IPS-NIHi11 (cell line): ENCODE data around the gene TRIM66.

ENCODE experiments used
- DNase-seq: peaks from one replicate; pipeline ENCODE4 v3.0.0; 2012; ENCODE audit warnings: mixed read lengths, low spot score

The TRIM66 gene

GRCh38 chr11:8654503-8654902 is 28.0 kb downstream of the TRIM66 start:
- DNase-seq = no peak

- no peak for DNase-seq
Measured at GRCh38 chr11:8652140-8652539, 30.3 kb downstream of the TRIM66 start.

- DNase-seq = no peak
Measured at GRCh38 chr11:8650401-8650990, 32.0 kb downstream of the TRIM66 start.

- DNase-seq = no peak
Measured at GRCh38 chr11:8649361-8649760, 33.1 kb downstream of the TRIM66 start.

GRCh38 chr11:8646873-8647272 is 35.6 kb downstream of the TRIM66 start:
- DNase-seq = no peak

GRCh38 chr11:8642196-8642841 is 40.1 kb downstream of the TRIM66 start:
- DNase-seq = no peak

GRCh38 chr11:8641332-8641731 is 41.1 kb downstream of the TRIM66 start:
- DNase-seq = no peak

- peak; percentile 67 for DNase-seq
Measured at GRCh38 chr11:8640267-8640906, 42.1 kb downstream of the TRIM66 start.

- no peak for DNase-seq
Measured at GRCh38 chr11:8639655-8640054, 42.8 kb downstream of the TRIM66 start.

- no peak for DNase-seq
Measured at GRCh38 chr11:8638300-8638699, 44.2 kb downstream of the TRIM66 start.

GRCh38 chr11:8636127-8636526 is 46.3 kb downstream of the TRIM66 start:
- no peak for DNase-seq

GRCh38 chr11:8634498-8634897 is 48.0 kb downstream of the TRIM66 start:
- DNase-seq = no peak

- DNase-seq = no peak
Measured at GRCh38 chr11:8631395-8632118, 50.9 kb downstream of the TRIM66 start.

- no peak for DNase-seq
Measured at GRCh38 chr11:8624698-8625097, 57.8 kb downstream of the TRIM66 start.

GRCh38 chr11:8621147-8621546 is 61.3 kb downstream of the TRIM66 start:
- no peak for DNase-seq

- no peak for DNase-seq
Measured at GRCh38 chr11:8617063-8617462, 65.4 kb downstream of the TRIM66 start.

- no peak for DNase-seq
Measured at GRCh38 chr11:8615291-8616032, 67.0 kb downstream of the TRIM66 start.

- DNase-seq = no peak
Measured at GRCh38 chr11:8614497-8614896, 68.0 kb downstream of the TRIM66 start.

GRCh38 chr11:8613036-8613435 is 69.4 kb downstream of the TRIM66 start:
- no peak for DNase-seq

GRCh38 chr11:8612522-8612921 is 69.9 kb downstream of the TRIM66 start:
- no peak for DNase-seq

GRCh38 chr11:8610532-8611116 is 71.8 kb downstream of the TRIM66 start:
- DNase-seq = peak; percentile 51

GRCh38 chr11:8608652-8609051 is 73.8 kb downstream of the TRIM66 start:
- no peak for DNase-seq
